Retinal pigment epithelial cell (primary cell): ENCODE results near the gene DPP3.

Experiments used
- DNase-seq: peaks from one replicate; pipeline ENCODE4 v3.0.0-alpha.2; 2010; ENCODE audit warnings: low read depth
- H3K4me3 ChIP-seq: 2 replicates; pipeline ENCODE4 v1.5.1; 2011; ENCODE audit warnings: mild to moderate bottlenecking, low read length, control low read depth, moderate library complexity
- TF ChIP-seq, protein P1 (sequence below): conservative IDR thresholded peaks from 2 replicates; pipeline ENCODE4 v1.5.1; 2011; ENCODE audit warnings: low read depth, low read length, control low read depth, inconsistent platforms

The DPP3 gene

GRCh38 chr11:66524304-66525040, 44.2 kb downstream of the DPP3 start:
- H3K4me3 ChIP-seq, result no peak overlapping the region
- no peak for DNase-seq
- TF ChIP-seq, protein P1, sequence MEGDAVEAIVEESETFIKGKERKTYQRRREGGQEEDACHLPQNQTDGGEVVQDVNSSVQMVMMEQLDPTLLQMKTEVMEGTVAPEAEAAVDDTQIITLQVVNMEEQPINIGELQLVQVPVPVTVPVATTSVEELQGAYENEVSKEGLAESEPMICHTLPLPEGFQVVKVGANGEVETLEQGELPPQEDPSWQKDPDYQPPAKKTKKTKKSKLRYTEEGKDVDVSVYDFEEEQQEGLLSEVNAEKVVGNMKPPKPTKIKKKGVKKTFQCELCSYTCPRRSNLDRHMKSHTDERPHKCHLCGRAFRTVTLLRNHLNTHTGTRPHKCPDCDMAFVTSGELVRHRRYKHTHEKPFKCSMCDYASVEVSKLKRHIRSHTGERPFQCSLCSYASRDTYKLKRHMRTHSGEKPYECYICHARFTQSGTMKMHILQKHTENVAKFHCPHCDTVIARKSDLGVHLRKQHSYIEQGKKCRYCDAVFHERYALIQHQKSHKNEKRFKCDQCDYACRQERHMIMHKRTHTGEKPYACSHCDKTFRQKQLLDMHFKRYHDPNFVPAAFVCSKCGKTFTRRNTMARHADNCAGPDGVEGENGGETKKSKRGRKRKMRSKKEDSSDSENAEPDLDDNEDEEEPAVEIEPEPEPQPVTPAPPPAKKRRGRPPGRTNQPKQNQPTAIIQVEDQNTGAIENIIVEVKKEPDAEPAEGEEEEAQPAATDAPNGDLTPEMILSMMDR, result no peak

GRCh38 chr11:66529069-66529468, 48.8 kb downstream of the DPP3 start:
- TF ChIP-seq, protein P1, result no peak
- no peak for DNase-seq
- no peak overlapping the region for H3K4me3 ChIP-seq

GRCh38 chr11:66529655-66530054, 49.4 kb downstream of the DPP3 start:
- H3K4me3 ChIP-seq, result no peak overlapping the region
- TF ChIP-seq, protein P1, result no peak
- no peak for DNase-seq

DNA sequence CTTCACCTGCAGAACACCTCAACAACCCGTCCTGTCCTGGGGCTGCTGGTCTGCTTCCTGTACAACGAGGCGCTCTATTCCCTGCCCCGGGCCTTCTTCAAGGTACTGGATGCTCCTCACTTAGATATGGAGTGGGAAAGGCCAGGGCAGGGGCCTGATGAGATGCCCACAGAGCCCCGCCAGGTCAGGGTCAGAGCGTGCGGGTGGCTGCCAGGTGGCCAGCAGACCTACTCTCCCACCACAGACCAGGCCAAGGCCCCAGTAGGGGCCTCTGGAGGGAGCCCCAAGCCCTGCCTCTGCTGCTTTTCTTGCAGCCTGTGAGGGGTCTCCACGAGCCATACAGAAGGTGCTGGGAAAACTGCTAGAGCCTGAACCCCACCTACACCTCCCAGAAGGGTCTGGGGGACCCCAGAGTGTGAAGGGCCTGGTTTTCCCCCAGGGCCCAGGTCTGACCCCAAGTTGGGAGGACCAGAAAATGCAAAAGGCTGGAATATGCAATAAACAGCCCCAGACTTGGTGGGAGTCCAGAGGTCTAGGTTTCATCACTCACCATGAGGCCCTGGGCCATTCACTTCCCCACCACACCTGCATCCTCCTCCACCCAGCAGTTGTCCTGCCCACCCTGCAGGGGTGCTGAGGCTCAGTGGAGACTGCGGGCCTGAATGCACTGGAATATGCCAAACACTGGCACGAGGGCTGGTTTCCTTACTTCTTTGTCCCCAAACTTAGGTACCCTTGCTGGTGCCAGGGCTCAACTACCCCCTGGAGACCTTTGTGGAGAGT, 50.9 kb downstream of the DPP3 start:
- DNase-seq, result no peak
- TF ChIP-seq, protein P1, result no peak

GRCh38 chr11:66531841-66532240, 51.6 kb downstream of the DPP3 start:
- DNase-seq, result no peak
- H3K4me3 ChIP-seq, result no peak overlapping the region
- TF ChIP-seq, protein P1, result no peak

More for the DNA sequence above, 50.9 kb downstream of the DPP3 start:
- no peak overlapping the region for H3K4me3 ChIP-seq

DNA sequence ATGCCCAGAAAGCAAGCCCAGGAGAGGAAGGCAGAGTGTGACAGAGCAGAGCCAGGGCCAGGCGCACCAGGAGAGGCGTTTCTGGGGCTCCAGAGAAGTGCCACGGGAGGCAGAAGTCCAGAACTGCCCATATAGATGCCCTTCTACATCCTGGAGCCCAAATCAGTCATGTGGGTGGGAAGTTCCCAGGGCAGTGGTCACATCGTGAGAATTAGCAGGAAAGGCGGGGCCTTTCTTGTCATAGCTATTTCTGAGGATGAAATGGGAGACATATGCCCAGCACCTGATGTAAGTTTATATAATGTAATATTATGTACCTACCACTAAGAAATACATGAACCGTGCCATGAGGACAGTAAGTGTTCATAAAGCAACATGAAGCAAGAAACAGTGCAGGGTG, 52.5 kb downstream of the DPP3 start:
- no peak for DNase-seq
- TF ChIP-seq, protein P1, result no peak
- no peak overlapping the region for H3K4me3 ChIP-seq
